PC-9 (cell line): ENCODE results near the gene NTM. TPM values are rescaled to one million over a fixed set of nuclear protein-coding genes. Genes with fewer than 3 reads are reported as not detected.

Experiments used
- BruUV-seq: library from RNA; stranded (reverse); fragments of 400-500 nt; replicated peaks from 2 replicates; lab custom pipeline; 2021; lab: Mats Ljungman, UMichigan
- CTCF ChIA-PET: fragments of 300-600 bp; sonication (Branson Sonifier 250); formaldehyde crosslinking; loops from one replicate; lab custom pipeline; 2022; ENCODE audit warnings: antibody characterized with exemption; lab: Charles Lee
- POLR2A ChIA-PET: fragments of 300-600 bp; sonication (Branson Sonifier 250); formaldehyde crosslinking; loops from one replicate; lab custom pipeline; 2022; ENCODE audit warnings: antibody characterized with exemption; ENCODE audit not compliant: unreplicated experiment; lab: Charles Lee
- DNase-seq, 2 experiments: peaks; one replicate each; pipeline versions ENCODE4 v3.0.0 to v3.0.0-alpha.2; 2015 to 2022; ENCODE audit warnings: mixed read lengths in 1 of 2
- H2AFZ ChIP-seq: fragments of 200-600 bp; sonication (generic); 2 replicates; pipeline ENCODE4 v1.8.1; 2017; ENCODE audit warnings: antibody characterized with exemption
- H3F3A ChIP-seq: fragments of 200-600 bp; sonication (generic); 2 replicates; pipeline ENCODE4 v1.8.1; 2017; ENCODE audit warnings: antibody characterized with exemption, mild to moderate bottlenecking, low read depth; ENCODE audit not compliant: insufficient read depth
- H3K27ac ChIP-seq: fragments of 200-600 bp; sonication (generic); 2 replicates; pipeline ENCODE4 v1.6.1; 2016; ENCODE audit warnings: mixed run types
- H3K27me3 ChIP-seq: fragments of 200-600 bp; sonication (generic); 2 replicates; pipeline ENCODE4 v1.6.1; 2016; ENCODE audit warnings: low read depth, mixed run types; ENCODE audit not compliant: insufficient read depth
- H3K36me3 ChIP-seq: fragments of 200-600 bp; sonication (generic); 2 replicates; pipeline ENCODE4 v1.6.1; 2016; ENCODE audit warnings: low read depth, mixed run types
- H3K4me1 ChIP-seq: fragments of 200-600 bp; sonication (generic); replicated peaks from 2 replicates; pipeline ENCODE4 v1.6.1; 2016; ENCODE audit warnings: mixed run types; ENCODE audit not compliant: insufficient read depth
- H3K4me2 ChIP-seq: fragments of 200-600 bp; sonication (generic); 2 replicates; pipeline ENCODE4 v1.6.1; 2017; ENCODE audit warnings: mixed run types
- H3K4me3 ChIP-seq: fragments of 200-600 bp; sonication (generic); 2 replicates; pipeline ENCODE4 v1.6.1; 2016; ENCODE audit warnings: mixed run types
- H3K79me2 ChIP-seq: fragments of 200-600 bp; sonication (generic); 2 replicates; pipeline ENCODE4 v1.6.1; 2017; ENCODE audit warnings: low read depth, mixed run types
- H3K9me2 ChIP-seq: fragments of 200-600 bp; sonication (generic); 2 replicates; pipeline ENCODE4 v1.8.1; 2017; ENCODE audit warnings: mild to moderate bottlenecking; ENCODE audit not compliant: insufficient read depth
- H3K9me3 ChIP-seq: fragments of 200-600 bp; sonication (generic); 2 replicates; pipeline ENCODE4 v1.8.1; 2016; ENCODE audit warnings: low read depth; ENCODE audit not compliant: insufficient read depth
- H4K20me1 ChIP-seq: fragments of 200-600 bp; sonication (generic); 2 replicates; pipeline ENCODE4 v1.8.1; 2017; ENCODE audit not compliant: insufficient read depth
- CTCF ChIP-seq: fragments of 200-600 bp; sonication (generic); conservative IDR thresholded peaks from 2 replicates; pipeline ENCODE4 v1.6.1; 2017; ENCODE audit warnings: mixed run types, antibody characterized with exemption, mild to moderate bottlenecking, moderate library complexity
- EZH2 ChIP-seq: fragments of 200-600 bp; sonication (generic); IDR thresholded peaks from 2 replicates; pipeline ENCODE4 v1.8.0; 2017; ENCODE audit warnings: antibody characterized with exemption, low read depth
- intact Hi-C: fragments of 100-400 bp; cut with micrococcal nuclease; formaldehyde crosslinking; loops from one replicate; pipeline ENCODE4 v1.10.0; 2022; ENCODE audit not compliant: unreplicated experiment
- total RNA-seq: library from RNA; stranded (reverse); gene quantifications from 2 replicates; pipeline ENCODE4 v1.2.3, GENCODE V29; 2021

The NTM gene
- total RNA-seq, 1 experiment from 2014 or later: not detected

GRCh38 chr11:132030896-132031295, 660.5 kb downstream of the NTM start:
- Histone ChIP-seq H2AFZ (no peak overlapping the region), H3K4me1 (no peaks in the 10 kb centered on the region), H3F3A (no peaks in the 10 kb centered on the region), H3K9me3 (no peaks in the 10 kb centered on the region), H3K27me3 (no peaks in the 10 kb centered on the region), H3K4me3 (no peak overlapping the region), H3K9me2 (no peaks in the 10 kb centered on the region), H3K4me2 (no peak overlapping the region), H3K27ac (no peak overlapping the region), H3K79me2 (no peaks in the 10 kb centered on the region), H3K36me3 (no peaks in the 10 kb centered on the region), H4K20me1 (no peaks in the 10 kb centered on the region)
- no peak for TF ChIP-seq CTCF
- TF ChIP-seq EZH2: no peak
- intact Hi-C loops: no loop called here
- ChIA-PET POLR2A (no interaction called here), CTCF (no interaction called here)
- no TSS peak for BruUV-seq
- DNase-seq: no peak

GRCh38 chr11:132032555-132032954, 662.1 kb downstream of the NTM start:
- ChIA-PET POLR2A (no interaction called here), CTCF (no interaction called here)
- Histone ChIP-seq H3F3A (no peaks in the 10 kb centered on the region), H3K27me3 (no peaks in the 10 kb centered on the region), H3K9me2 (no peaks in the 10 kb centered on the region), H3K27ac (no peak overlapping the region), H3K4me2 (no peak overlapping the region), H3K9me3 (no peaks in the 10 kb centered on the region), H3K36me3 (no peaks in the 10 kb centered on the region), H3K79me2 (no peaks in the 10 kb centered on the region), H4K20me1 (no peaks in the 10 kb centered on the region), H3K4me1 (no peaks in the 10 kb centered on the region), H2AFZ (no peak overlapping the region), H3K4me3 (no peak overlapping the region)
- DNase-seq: no peak
- intact Hi-C loops: no loop called here
- no TSS peak for BruUV-seq
- no peak for TF ChIP-seq CTCF
- no peak for TF ChIP-seq EZH2

GRCh38 chr11:132033051-132033450, 662.6 kb downstream of the NTM start:
- H3K79me2 ChIP-seq: no peaks in the 10 kb centered on the region
- H3K27me3 ChIP-seq: no peaks in the 10 kb centered on the region
- TF ChIP-seq CTCF (no peak), EZH2 (no peak)
- no peak overlapping the region for H3K4me2 ChIP-seq
- no peak overlapping the region for H3K27ac ChIP-seq
- POLR2A ChIA-PET: no interaction called here
- no peak for DNase-seq
- no peaks in the 10 kb centered on the region for H3K36me3 ChIP-seq
- no TSS peak for BruUV-seq
- H3K9me3 ChIP-seq: no peaks in the 10 kb centered on the region
- H2AFZ ChIP-seq: no peak overlapping the region
- CTCF ChIA-PET: no interaction called here
- H3K4me1 ChIP-seq: no peaks in the 10 kb centered on the region
- no peaks in the 10 kb centered on the region for H3F3A ChIP-seq
- no peaks in the 10 kb centered on the region for H4K20me1 ChIP-seq
- no peaks in the 10 kb centered on the region for H3K9me2 ChIP-seq
- H3K4me3 ChIP-seq: no peak overlapping the region
- intact Hi-C loops: no loop called here
